Stimulated activated CD4-positive, alpha-beta T cell treated with anti-CD3 and anti-CD28 coated beads, Interleukin-2, amount 100 ng/mL, for 48 hours (primary cell): ENCODE measurements around the gene DNA2.

Experiments
- DNase-seq, 2 donors: peaks; one replicate each; pipeline ENCODE4 v3.0.0-alpha.2; 2020

The DNA2 gene

DNA sequence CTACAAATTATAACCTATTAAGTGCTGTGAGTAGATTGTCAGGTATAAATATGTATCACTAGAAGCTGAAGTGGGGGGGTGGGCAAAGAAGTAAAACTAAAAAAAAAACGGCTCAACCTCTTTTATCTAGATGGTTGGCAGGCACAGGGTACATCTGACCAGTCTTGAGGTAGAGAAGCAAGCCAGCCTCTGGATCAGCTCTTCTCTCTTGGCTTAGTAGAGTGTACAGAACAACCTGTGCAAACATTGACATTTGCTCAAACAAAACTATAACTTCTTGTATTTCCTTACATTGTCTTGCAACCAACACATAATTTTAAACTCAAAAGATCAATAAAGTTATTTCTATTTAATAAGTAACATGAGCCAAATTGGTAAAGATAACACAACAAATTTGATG, 25.6 kb downstream of the DNA2 start:
- no peak for DNase-seq

DNA sequence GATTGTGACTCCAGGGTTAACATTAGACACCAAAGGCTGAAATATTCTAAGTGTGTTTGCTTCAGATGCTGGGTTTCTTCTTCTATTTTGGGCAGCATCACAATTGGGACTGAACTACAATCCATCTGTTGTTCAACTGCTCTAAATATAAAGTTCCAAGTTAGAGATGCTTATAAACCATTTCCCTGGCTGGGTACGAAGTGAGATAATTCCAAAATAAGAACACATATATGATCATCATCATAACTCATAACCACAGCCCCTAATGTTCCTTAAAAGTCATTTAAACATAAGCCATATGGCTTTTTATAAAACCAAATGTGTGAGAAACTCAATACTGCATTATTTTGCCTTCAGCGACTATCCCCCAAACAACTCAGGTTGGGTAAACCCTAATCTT, 28.8 kb downstream of the DNA2 start:
- no peak for DNase-seq

DNA sequence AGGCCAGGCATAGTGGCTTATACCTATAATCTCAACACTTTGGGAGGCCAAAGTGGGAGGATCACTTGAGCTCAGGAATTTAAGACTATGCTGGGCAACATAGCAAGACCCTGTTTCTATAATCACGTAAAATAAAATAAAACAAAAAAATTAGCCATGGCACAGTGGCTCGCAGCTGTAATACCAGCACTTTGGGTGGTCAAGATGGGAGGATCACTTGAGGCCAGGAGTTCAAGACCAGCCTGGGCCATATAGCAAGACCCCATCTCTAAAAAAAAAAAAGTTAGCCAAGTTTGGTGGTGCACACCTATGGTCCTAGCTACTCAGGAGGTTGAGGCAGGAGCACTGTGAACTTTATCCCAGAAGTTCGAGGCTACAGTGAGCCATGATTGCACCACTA, 30.9 kb downstream of the DNA2 start:
- DNase-seq, result no peak

DNA sequence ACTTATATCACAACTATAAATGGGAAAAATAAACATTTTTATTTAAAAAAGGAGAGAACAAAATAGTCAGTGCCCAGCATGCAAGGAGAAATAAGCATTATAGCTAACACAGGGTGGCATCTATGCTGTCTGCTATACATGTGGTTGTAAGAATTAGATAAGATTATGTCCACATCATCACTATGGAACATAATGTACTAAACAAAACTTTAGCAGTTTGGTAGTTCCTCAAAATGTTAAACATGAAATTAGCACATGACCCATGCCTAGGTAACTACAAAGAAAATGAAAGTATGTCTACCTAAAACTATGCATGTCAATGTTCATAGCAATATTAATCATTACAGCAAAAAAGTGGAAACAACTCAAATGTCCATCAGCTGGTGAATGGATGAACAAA, 36.0 kb downstream of the DNA2 start:
- no peak for DNase-seq

DNA sequence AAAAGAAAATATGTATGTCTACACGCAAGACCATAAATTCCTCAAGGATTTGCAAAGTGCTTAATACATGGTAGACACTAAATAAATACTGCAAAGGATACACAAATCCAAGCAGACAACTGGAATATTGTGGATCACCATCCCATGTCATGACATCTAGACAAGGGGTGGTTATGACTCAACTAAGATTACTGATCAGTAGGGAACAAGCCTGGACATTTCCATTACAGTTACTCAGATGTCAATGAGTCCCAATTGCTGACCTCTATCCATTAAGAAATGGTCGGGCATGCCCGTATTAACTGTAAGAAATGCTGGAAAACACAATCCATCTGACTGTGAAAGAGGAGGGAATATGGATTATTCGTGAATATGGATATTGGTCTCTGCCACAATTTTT, 37.1 kb downstream of the DNA2 start:
- DNase-seq, result no peak

DNA sequence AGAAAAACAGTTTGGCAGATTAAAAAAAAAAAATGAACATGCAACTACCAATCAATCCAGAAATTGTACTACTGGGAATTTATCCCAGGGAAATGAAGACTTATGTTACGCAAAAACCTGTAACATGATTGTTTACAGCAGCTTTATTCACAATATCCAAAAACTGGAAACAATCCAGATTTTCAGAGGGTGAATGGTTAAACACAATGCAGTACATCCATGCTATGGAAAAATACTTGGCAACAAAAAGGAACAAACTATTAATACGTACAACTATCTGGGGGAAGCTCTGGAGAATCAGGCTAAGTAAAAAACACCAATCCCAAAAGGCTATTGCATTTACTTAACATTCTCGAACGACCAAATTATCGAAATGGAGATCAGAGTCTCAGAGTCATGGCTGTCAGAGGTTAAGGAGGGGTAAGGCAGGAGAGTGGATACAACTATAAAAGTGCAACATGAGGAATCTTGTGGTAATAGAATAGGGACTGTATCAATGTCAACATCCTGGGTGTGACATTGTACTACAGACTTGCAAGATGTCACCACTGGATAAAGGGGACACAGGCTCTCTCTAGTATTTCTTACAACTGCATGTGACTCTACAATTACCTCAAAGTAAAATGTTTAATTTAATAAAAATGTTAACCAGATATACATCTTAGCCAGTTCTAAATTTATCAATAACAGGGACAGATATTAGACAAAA, 43.2 kb downstream of the DNA2 start:
- no peak for DNase-seq

DNA sequence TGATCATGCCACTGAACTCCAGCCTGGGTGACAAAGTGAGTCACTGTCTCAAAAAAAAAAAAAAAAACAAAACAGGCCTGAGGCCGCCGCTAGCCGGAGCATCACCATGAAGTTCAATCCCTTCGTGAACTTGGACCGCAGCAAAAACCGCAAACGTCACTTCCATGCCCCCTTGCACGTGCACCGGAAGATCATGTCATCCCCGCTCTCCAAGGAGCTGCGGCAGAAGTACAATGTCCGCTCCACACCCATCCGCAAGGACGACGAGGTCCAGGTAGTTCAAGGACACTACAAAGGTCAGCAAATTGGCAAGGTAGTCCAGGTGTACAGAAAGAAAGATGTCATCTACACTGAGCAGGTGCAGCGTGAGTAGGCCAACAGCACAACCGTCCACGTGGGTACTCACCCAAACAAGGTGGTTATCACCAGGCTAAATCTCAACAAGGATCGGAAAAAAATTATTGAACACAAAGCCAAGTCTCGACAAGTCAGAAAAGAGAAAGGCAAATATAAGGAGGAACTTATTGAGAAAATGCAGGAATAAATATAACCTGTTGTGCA, 47.2 kb downstream of the DNA2 start:
- DNase-seq, result no peak

DNA sequence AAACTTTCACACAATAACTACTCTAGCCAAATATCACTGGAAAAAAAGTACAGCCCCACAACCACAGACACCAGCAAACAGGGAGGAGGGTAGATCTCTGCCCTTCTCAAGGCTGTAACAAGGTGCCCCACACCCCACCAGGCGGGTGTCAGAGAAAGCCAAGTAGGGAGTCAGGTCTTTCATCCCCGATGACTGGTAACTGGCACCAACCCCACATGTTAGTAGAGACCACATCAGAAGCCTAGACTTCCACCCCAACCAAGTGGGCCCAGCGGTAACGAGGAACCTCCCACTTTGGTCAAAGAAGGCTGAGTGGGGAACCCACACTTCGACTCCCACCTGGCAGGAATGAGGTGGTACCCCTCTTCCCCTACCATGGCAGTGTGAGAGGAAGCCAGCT, 48.3 kb downstream of the DNA2 start:
- DNase-seq, result no peak

DNA sequence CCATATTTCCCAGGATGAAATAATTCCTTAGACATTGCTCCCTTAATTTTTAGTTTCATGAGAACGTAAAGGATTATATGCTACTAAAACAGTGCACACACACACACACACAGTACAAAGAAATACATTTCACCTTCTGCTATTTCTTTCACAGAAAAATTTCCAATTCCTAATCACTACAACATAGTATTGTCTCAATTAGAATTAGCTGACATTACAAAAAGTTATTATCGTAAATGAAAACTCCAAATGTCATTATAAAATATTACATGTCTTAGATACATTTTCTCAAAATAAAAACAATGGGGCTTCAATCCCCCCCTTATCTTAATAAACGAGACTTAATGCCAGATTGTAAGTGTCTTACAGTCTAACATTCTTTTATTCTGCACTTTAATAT, 52.4 kb downstream of the DNA2 start:
- DNase-seq, result no peak

DNA sequence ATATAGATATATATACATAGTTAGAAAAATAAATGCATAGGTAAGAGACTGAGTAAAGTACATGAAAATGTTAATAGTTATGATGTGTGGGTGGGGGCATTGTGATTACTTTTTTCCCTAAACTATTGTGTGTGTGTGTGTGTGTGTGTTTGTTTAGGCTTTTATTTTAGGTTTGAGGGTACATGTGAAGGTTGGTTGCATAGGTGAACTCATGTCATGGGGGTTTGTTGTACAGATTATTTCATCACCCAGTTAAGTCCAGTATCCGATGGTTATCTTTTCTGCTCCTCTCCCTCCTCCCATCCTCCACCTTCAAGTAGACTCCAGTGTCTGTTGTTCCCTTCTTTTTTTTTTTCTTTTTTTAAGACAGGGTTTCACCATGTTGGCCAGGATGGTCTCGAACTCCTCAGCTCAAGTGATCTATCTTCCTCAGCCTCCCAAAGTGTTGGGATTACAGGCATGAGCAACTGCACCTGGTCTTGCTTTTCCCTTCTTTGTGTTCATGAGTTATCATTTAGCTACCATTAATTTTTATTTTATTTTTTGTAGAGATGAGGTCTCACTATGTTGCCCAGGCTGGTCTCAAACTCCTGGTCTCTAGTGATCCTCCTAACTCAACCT, 62.8 kb downstream of the DNA2 start:
- DNase-seq, result no peak

DNA sequence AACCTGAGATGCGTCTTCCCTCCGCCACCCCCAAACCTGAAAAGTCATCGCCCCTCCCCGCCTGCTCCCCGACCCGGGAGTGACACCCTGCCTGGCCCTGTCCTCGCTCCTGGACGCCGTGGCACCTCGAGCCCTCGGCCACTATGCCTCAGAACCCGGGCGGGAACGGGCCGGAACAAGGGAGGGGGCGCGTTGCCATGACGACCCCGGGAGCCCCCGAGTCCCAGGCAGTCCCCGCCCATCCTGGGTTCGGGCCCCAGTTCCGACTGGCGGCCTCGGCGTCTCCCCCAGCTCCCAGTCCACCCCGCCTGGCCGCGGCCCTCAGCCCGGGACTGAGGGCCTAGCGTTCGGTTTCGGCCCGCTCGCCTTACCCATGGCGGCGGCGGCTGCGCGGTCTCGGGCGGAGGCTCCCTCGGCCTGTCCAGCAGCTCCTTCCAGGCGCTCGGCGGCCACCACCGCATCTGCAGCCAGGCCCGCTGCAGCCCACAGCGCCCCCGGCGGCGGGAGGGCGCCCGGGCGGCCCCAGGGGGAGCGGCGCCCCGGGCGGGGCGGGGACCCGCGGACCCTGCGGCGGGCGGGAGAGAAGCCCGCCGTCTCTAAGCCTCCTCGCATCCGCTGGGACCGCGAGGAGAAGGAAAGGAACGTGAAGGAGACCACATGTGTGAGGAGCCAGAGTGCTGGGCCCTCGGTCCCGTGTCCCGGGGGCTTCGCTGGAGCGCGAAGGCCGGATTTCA, 64.8 kb downstream of the DNA2 start, which contains the start of gene RUFY2:
TSS of gene RUFY2 (minus strand) at position 463 of the 734 bp plus-strand sequence. CDS start at position 375, 88 bp downstream.
- peak; percentile 70 to 78 for DNase-seq

DNA sequence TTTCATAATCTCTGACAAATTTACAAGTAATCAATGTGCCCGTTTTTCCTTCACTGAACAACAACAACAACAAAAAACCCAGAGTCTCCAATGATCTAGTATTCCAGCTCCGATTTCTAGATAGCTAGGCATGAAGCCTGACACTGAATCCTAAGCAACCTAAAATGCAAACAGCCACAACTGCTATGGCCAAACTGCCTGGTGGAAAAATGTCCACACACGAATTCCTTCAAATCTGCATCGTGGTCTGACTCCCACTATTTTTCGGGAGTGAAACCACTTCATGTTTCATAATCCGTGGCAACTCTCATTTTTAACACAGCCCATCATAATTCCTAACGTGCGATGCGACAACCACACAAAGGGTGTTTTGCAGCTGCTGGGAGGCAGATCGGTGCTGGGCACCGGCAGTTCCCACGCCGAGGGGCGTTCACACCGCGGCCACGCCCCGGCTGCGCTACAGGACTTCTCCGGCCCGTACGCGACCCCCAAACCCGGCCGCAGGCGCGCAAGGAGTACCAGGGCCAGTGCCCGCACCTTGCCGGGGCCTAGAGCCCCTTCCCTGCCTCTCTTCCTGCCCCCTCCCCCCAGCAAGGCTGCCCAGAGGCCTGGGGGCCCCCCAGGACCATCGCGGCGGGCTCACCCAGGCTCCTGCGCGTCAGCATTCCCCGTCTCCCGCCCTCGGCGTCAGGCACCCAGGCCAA, 65.5 kb downstream of the DNA2 start:
- peak; percentile 37 to 38 for DNase-seq

DNA sequence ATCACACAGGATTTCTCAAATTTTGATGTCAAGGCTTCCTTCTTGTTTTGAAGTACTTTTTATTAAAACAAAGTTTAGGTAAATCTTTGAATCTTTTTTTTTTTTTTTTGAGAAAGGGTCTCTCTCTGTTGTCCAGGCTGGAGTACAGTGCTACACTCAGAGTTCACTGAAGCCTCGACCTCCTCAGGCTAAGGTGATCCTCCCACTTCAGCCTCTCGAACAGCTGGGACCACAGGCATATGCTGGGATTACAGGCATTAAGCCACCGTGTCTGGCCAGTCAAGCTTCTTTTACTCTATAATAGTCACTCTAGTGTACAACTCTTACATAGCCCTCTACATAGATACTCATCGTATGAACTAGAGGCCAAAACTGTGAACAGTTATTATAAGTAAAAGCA, 68.1 kb downstream of the DNA2 start:
- DNase-seq, result no peak

DNA sequence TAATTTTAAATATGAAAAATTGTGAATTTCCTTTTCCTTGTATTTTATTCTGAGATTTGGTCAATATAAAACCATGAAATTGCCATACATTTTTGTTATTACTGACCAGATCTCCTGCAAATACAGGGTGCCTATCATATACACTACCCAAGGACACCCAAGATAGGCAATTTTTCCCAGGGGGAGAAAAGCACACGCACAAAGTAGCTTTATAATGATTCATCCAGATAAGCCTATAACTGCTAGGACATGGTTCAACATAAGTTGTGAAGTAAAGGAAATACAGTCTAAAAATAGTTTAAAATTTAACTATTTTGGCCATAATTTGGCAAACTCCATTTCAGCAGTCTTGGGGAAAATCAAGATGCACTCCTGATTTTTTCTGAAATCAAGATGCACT, 69.5 kb downstream of the DNA2 start:
- DNase-seq, result no peak

DNA sequence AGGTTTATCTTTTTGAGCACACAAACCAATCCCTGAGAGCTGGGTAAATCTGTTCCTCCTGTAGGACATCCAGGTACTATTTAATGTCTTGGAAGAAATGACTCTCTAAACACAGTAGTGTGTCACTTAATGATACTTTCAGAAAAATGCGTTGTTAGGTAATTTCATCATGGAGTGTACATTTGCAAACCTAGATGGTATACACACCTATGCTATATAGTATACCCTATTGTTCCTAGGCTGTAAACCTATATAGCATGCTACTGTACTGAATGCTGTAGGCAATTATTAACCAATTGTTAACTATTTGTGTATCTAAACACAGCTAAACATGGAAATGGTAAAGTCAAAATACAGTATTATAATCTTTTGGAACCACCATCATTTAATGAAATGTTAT, 74.8 kb downstream of the DNA2 start:
- DNase-seq, result no peak

DNA sequence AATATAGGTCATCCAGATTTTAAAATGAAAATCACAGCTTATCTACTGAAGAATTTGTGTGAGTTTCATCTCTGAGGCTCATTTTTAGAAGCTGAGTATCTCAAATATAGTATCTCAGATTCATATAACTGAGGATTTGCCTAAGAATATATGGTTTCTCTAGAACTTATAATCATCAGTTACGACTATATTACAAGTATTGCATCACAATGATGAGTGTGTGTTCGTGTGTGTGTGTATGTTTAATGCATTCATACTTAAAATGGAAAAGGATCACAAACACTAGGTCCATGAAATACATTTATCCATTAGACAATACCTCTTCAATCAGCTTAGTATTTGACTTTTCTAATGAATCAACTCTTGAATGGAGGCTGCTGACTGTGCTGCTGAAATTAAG, 86.0 kb downstream of the DNA2 start:
- no peak for DNase-seq

DNA sequence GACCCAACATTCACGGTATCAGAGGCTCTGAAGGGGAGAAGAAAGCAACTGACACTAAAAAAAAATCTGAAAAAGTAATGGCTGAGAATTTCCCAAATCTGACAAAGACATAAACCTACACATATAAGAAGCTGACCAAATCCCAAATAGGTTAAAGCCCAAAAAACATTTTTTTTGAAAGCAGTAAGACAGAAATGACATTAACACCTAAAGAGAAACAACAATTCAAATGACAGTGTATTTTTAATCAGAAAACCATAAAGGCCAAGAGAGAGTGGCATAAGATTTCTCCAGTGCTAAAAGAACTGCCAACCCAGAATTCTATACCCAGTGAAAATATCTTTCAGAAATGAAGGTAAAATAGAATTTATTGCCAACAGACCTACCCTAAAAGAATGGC, 100.2 kb downstream of the DNA2 start:
- no peak for DNase-seq

DNA sequence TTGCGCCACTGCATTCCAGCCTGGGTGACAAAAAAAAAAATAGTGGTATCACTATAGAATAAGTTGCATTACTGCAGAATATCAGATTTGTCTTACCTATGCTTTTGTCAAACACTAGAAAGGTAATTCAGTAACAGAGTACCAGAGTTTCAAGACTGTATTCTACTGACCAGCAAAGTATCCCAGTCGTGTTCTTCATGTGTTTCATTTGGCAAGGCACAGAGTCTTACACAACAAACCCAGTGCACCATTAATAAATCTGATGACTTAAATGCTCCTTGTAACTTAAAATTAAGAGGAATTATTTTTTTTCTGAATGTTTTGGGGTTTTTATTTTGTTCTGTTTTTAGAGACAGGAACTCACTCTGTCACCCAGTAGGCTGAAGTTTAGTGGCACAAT, 104.7 kb downstream of the DNA2 start:
- no peak for DNase-seq

DNA sequence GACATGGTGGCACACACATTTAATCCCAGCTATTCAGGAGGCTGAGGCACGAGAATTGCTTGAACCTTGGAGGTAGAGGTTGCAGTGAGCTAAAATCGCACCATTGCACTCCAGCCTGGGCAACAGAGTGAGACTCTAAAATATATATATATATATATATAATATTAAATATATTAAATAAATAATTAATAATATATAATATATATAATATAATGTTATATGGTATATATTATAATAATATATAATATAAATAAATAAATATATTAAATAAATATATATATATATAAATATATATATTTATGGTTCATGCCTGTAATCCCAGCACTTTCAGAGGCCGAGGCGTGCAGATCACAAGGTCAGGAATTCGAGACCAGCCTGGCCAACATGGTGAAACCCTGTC, 105.2 kb downstream of the DNA2 start:
- DNase-seq, result no peak

DNA sequence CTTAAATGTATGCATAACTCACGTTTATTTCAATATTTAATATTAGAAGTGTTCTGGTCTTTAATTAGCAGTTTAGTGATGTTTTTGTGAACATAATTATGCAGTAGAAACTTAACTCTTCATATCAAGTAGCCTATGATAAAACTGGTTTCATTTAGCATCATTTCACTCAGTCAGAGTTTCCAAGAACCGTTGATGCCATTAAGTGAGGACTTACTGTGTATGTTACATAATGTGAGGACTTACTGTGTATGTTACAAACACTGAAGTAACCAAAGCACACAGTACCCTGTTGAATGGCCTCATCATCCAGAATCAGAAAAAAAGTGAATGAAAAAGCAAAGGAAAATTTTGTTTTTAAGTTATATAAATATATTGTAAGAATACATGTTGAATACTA, 106.2 kb downstream of the DNA2 start:
- DNase-seq, result no peak

DNA sequence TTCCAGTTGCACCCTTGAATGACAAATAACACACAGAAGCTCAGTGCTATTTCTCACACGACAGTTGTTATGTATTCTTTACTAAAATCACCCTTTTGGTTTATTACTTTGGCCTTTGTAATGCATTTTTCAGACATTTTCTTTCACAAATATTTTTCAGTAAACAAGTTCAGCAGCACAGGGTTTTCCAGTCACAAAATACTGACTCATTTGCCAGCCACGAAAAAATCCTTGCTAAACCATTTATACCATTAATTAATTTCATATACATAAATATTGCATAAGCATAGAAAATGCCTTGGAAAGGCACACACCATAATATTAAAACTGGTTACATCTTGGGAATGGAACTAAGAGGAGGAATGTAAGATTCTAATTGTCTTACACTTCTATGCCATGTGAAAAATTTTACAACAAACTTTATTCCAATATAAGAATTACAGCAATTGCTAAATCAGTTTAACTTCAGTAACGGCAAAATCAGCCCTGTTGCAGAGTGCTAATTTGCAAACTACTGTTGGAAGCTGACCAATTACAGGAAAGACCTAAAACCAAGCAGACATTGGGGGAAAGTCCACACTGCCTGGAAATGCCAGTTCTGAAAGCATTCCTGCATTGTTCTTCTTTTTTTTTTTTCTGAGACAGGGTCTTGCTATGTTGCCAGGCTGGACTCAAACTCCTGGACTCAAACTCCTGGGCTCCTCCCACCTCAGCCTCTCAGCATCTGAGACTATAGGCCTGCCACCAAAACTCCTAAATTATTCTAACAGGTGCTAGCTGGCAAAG, 107.5 kb downstream of the DNA2 start:
- no peak for DNase-seq
